HEK293 (cell line): ENCODE results near the gene SCNN1G.

Experiments used
- CTCF ChIA-PET: fragments of 350-600 bp; formaldehyde crosslinking; extraction: SDS; loops from one replicate; lab custom pipeline; 2021; ENCODE audit warnings: antibody characterized with exemption; lab: Yijun Ruan, JAX
- POLR2A ChIA-PET: fragments of 300-600 bp; formaldehyde crosslinking; extraction: SDS; loops from one replicate; lab custom pipeline; 2020; ENCODE audit warnings: antibody characterized with exemption, inconsistent platforms; lab: Yijun Ruan, JAX
- H3K27ac ChIP-seq: fragments of 200-500 bp; sonication (Bioruptor generic); 2 replicates; pipeline ENCODE4 v1.5.1; 2014; ENCODE audit warnings: low read depth, low read length, control low read depth, inconsistent platforms; ENCODE audit errors: extremely low read depth
- H3K36me3 ChIP-seq, 2 experiments: fragments of 200-500 bp in 1 of 2; sonication (Bioruptor generic) in 1 of 2; 1 replicate in 1 of 2; 2 replicates in 1 of 2; pipeline ENCODE4 v1.5.1; 2014 to 2017; ENCODE audit warnings: inconsistent platforms in 2 of 2, low read length in 2 of 2; ENCODE audit not compliant: control insufficient read depth in 2 of 2, insufficient read depth in 1 of 2
- H3K4me1 ChIP-seq: fragments of 200-500 bp; sonication (Bioruptor generic); 2 replicates; pipeline ENCODE4 v1.5.1; 2014; ENCODE audit warnings: mild to moderate bottlenecking, low read length, inconsistent platforms; ENCODE audit not compliant: control insufficient read depth, insufficient read depth
- H3K4me3 ChIP-seq: 2 replicates; pipeline ENCODE4 v1.5.1; 2011; ENCODE audit warnings: low read depth, mild to moderate bottlenecking, control low read depth, low read length, moderate library complexity
- H3K9me3 ChIP-seq: fragments of 200-500 bp; sonication (Bioruptor generic); 2 replicates; pipeline ENCODE4 v1.5.1; 2014; ENCODE audit warnings: low read depth, low read length, inconsistent platforms; ENCODE audit not compliant: control insufficient read depth, insufficient read depth
- HOXA7 ChIP-seq: sonication (generic); formaldehyde crosslinking; IDR thresholded peaks from 2 replicates; pipeline ENCODE4 v1.8.1; 2022; ENCODE audit warnings: missing genetic modification reagents, borderline replicate concordance
- KLF7 ChIP-seq: fragments of 450-650 bp; formaldehyde crosslinking; IDR thresholded peaks from 2 replicates; pipeline ENCODE4 v1.5.1; 2016; ENCODE audit warnings: missing biosample characterization, missing genetic modification characterization, borderline replicate concordance
- ZEB2 ChIP-seq: fragments of 450-650 bp; formaldehyde crosslinking; IDR thresholded peaks from 2 replicates; pipeline ENCODE4 v1.5.1; 2016; ENCODE audit warnings: missing biosample characterization, missing genetic modification characterization
- ZFP41 ChIP-seq: fragments of 450-650 bp; formaldehyde crosslinking; IDR thresholded peaks from 2 replicates; pipeline ENCODE4 v1.5.1; 2016; ENCODE audit warnings: missing biosample characterization, missing genetic modification characterization, borderline replicate concordance
- ZNF112 ChIP-seq: fragments of 450-650 bp; formaldehyde crosslinking; IDR thresholded peaks from 2 replicates; pipeline ENCODE4 v1.5.0; 2017; ENCODE audit warnings: missing biosample characterization, missing genetic modification characterization
- ZNF133 ChIP-seq: fragments of 450-650 bp; formaldehyde crosslinking; IDR thresholded peaks from 2 replicates; pipeline ENCODE4 v1.5.1; 2016; ENCODE audit warnings: missing biosample characterization, missing genetic modification characterization
- ZNF223 ChIP-seq: fragments of 450-650 bp; formaldehyde crosslinking; IDR thresholded peaks from 2 replicates; pipeline ENCODE4 v1.5.1; 2016; ENCODE audit warnings: missing biosample characterization, missing genetic modification characterization
- ZNF335 ChIP-seq: fragments of 450-650 bp; formaldehyde crosslinking; conservative IDR thresholded peaks from 2 replicates; pipeline ENCODE4 v1.5.1; 2016; ENCODE audit warnings: missing biosample characterization, missing genetic modification characterization
- ZNF654 ChIP-seq: fragments of 450-650 bp; formaldehyde crosslinking; IDR thresholded peaks from 2 replicates; pipeline ENCODE4 v1.5.1; 2016; ENCODE audit warnings: low read depth, missing biosample characterization, missing genetic modification characterization
- ZNF658 ChIP-seq: fragments of 450-650 bp; formaldehyde crosslinking; IDR thresholded peaks from 2 replicates; pipeline ENCODE4; 2016; ENCODE audit warnings: missing biosample characterization, missing genetic modification characterization
- ZNF670 ChIP-seq: fragments of 450-650 bp; formaldehyde crosslinking; IDR thresholded peaks from 2 replicates; pipeline ENCODE4 v1.5.1; 2016; ENCODE audit warnings: missing biosample characterization, missing genetic modification characterization, low read depth
- ZNF747 ChIP-seq: fragments of 450-650 bp; formaldehyde crosslinking; IDR thresholded peaks from 2 replicates; pipeline ENCODE4 v1.5.1; 2016; ENCODE audit warnings: missing biosample characterization, missing genetic modification characterization
- ZNF830 ChIP-seq: fragments of 450-650 bp; IDR thresholded peaks from 2 replicates; pipeline ENCODE4 v1.5.0; 2018; ENCODE audit warnings: missing biosample characterization, missing genetic modification characterization, low read depth, mild to moderate bottlenecking, moderate library complexity
- TF ChIP-seq, protein P1 (sequence below): fragments of 450-650 bp; formaldehyde crosslinking; IDR thresholded peaks from 2 replicates; pipeline ENCODE4 v1.5.1; 2016; ENCODE audit warnings: missing biosample characterization, missing genetic modification characterization
- TF ChIP-seq, protein P2 (sequence below): fragments of 450-650 bp; formaldehyde crosslinking; IDR thresholded peaks from 2 replicates; pipeline ENCODE4 v1.5.1; 2017; ENCODE audit warnings: missing biosample characterization, mild to moderate bottlenecking, missing genetic modification characterization, moderate library complexity
- TF ChIP-seq, protein P3 (sequence below): fragments of 450-650 bp; formaldehyde crosslinking; IDR thresholded peaks from 2 replicates; pipeline ENCODE4 v1.5.1; 2016; ENCODE audit warnings: missing biosample characterization, missing genetic modification characterization
- TF ChIP-seq, protein P4 (sequence below): fragments of 450-650 bp; formaldehyde crosslinking; IDR thresholded peaks from 2 replicates; pipeline ENCODE4 v1.5.1; 2016; ENCODE audit warnings: missing biosample characterization, missing genetic modification characterization, borderline replicate concordance
- TF ChIP-seq, protein P5 (sequence below): fragments of 450-650 bp; formaldehyde crosslinking; IDR thresholded peaks from 2 replicates; pipeline ENCODE4 v1.5.1; 2016; ENCODE audit warnings: missing biosample characterization, missing genetic modification characterization
- TF ChIP-seq, protein P6 (sequence below): fragments of 450-650 bp; formaldehyde crosslinking; IDR thresholded peaks from 2 replicates; pipeline ENCODE4 v1.5.1; 2016; ENCODE audit warnings: missing biosample characterization, missing genetic modification characterization

The SCNN1G gene

DNA sequence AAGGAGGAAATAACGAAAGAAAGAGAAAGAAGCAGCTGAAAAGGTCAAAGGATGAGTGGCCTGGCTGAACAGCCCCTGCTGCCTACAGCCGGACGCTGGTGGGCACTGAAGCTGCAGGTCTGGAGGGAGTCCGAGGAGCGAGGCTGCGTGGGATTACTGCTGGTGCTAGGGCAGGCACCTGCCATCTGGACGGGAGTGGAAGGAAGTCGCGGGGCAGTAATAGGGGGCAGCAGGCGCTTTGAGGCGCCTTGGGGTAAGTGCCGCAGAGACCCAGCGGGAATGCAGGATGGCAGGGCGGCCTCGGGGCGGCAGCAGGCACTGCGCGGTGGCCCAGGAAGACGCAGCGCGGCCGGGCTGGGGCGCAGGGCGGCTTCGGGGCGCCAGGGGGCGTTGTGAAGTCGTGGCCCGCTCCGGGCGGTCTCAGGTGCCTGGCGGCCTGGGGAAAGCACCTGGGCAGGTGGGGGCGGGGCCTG is 303 bp upstream of the SCNN1G start:
- no peak overlapping the region for H3K27ac ChIP-seq
- H3K4me3 ChIP-seq = peak overlapping the region; percentile 40
- 0 out of 2 replicates have a peak, but pooled peaks cover 2% of the 10 kb centered on the region for H3K4me1 ChIP-seq
- no peaks in the 10 kb centered on the region for H3K36me3 ChIP-seq
- POLR2A ChIA-PET = no interaction called here
- CTCF ChIA-PET = interaction anchor here (0.6 to 8.8 kb wide), 10 partner anchors 12 to 393 kb away, joined by 3 to 174 read pairs (median 3); no protein-coding TSS in a partner anchor
- H3K9me3 ChIP-seq = no peaks in the 10 kb centered on the region
- TF ChIP-seq, protein P1, sequence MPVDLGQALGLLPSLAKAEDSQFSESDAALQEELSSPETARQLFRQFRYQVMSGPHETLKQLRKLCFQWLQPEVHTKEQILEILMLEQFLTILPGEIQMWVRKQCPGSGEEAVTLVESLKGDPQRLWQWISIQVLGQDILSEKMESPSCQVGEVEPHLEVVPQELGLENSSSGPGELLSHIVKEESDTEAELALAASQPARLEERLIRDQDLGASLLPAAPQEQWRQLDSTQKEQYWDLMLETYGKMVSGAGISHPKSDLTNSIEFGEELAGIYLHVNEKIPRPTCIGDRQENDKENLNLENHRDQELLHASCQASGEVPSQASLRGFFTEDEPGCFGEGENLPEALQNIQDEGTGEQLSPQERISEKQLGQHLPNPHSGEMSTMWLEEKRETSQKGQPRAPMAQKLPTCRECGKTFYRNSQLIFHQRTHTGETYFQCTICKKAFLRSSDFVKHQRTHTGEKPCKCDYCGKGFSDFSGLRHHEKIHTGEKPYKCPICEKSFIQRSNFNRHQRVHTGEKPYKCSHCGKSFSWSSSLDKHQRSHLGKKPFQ (tag by site-specific recombination) = no peak
- TF ChIP-seq, protein P2, sequence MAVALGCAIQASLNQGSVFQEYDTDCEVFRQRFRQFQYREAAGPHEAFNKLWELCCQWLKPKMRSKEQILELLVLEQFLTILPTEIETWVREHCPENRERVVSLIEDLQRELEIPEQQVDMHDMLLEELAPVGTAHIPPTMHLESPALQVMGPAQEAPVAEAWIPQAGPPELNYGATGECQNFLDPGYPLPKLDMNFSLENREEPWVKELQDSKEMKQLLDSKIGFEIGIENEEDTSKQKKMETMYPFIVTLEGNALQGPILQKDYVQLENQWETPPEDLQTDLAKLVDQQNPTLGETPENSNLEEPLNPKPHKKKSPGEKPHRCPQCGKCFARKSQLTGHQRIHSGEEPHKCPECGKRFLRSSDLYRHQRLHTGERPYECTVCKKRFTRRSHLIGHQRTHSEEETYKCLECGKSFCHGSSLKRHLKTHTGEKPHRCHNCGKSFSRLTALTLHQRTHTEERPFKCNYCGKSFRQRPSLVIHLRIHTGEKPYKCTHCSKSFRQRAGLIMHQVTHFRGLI (tag by site-specific recombination) = no peak
- TF ChIP-seq ZNF112 = no peak
- TF ChIP-seq KLF7 (tag by site-specific recombination) = no peak
- TF ChIP-seq, protein P3, sequence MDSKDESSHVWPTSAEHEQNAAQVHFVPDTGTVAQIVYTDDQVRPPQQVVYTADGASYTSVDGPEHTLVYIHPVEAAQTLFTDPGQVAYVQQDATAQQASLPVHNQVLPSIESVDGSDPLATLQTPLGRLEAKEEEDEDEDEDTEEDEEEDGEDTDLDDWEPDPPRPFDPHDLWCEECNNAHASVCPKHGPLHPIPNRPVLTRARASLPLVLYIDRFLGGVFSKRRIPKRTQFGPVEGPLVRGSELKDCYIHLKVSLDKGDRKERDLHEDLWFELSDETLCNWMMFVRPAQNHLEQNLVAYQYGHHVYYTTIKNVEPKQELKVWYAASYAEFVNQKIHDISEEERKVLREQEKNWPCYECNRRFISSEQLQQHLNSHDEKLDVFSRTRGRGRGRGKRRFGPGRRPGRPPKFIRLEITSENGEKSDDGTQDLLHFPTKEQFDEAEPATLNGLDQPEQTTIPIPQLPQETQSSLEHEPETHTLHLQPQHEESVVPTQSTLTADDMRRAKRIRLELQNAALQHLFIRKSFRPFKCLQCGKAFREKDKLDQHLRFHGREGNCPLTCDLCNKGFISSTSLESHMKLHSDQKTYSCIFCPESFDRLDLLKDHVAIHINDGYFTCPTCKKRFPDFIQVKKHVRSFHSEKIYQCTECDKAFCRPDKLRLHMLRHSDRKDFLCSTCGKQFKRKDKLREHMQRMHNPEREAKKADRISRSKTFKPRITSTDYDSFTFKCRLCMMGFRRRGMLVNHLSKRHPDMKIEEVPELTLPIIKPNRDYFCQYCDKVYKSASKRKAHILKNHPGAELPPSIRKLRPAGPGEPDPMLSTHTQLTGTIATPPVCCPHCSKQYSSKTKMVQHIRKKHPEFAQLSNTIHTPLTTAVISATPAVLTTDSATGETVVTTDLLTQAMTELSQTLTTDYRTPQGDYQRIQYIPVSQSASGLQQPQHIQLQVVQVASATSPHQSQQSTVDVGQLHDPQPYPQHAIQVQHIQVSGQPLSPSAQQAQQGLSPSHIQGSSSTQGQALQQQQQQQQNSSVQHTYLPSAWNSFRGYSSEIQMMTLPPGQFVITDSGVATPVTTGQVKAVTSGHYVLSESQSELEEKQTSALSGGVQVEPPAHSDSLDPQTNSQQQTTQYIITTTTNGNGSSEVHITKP (tag by site-specific recombination) = no peak
- TF ChIP-seq ZNF670 (tag by site-specific recombination) = no peak
- TF ChIP-seq, protein P4, sequence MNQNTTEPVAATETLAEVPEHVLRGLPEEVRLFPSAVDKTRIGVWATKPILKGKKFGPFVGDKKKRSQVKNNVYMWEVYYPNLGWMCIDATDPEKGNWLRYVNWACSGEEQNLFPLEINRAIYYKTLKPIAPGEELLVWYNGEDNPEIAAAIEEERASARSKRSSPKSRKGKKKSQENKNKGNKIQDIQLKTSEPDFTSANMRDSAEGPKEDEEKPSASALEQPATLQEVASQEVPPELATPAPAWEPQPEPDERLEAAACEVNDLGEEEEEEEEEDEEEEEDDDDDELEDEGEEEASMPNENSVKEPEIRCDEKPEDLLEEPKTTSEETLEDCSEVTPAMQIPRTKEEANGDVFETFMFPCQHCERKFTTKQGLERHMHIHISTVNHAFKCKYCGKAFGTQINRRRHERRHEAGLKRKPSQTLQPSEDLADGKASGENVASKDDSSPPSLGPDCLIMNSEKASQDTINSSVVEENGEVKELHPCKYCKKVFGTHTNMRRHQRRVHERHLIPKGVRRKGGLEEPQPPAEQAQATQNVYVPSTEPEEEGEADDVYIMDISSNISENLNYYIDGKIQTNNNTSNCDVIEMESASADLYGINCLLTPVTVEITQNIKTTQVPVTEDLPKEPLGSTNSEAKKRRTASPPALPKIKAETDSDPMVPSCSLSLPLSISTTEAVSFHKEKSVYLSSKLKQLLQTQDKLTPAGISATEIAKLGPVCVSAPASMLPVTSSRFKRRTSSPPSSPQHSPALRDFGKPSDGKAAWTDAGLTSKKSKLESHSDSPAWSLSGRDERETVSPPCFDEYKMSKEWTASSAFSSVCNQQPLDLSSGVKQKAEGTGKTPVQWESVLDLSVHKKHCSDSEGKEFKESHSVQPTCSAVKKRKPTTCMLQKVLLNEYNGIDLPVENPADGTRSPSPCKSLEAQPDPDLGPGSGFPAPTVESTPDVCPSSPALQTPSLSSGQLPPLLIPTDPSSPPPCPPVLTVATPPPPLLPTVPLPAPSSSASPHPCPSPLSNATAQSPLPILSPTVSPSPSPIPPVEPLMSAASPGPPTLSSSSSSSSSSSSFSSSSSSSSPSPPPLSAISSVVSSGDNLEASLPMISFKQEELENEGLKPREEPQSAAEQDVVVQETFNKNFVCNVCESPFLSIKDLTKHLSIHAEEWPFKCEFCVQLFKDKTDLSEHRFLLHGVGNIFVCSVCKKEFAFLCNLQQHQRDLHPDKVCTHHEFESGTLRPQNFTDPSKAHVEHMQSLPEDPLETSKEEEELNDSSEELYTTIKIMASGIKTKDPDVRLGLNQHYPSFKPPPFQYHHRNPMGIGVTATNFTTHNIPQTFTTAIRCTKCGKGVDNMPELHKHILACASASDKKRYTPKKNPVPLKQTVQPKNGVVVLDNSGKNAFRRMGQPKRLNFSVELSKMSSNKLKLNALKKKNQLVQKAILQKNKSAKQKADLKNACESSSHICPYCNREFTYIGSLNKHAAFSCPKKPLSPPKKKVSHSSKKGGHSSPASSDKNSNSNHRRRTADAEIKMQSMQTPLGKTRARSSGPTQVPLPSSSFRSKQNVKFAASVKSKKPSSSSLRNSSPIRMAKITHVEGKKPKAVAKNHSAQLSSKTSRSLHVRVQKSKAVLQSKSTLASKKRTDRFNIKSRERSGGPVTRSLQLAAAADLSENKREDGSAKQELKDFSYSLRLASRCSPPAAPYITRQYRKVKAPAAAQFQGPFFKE (tag by site-specific recombination) = no peak
- no peak for TF ChIP-seq ZNF223 (tag by site-specific recombination)
- TF ChIP-seq ZNF335 (tag by site-specific recombination) = peak; percentile 57
- no peak for TF ChIP-seq HOXA7 (CRISPR knock-in tag)
- peak; percentile 22; the same call in 1 of the 2 replicates for TF ChIP-seq ZNF654
- TF ChIP-seq ZNF133 (tag by site-specific recombination) = no peak
- no peak for TF ChIP-seq ZFP41 (tag by site-specific recombination)
- TF ChIP-seq ZNF658 (tag by site-specific recombination) = no peak
- TF ChIP-seq, protein P5, sequence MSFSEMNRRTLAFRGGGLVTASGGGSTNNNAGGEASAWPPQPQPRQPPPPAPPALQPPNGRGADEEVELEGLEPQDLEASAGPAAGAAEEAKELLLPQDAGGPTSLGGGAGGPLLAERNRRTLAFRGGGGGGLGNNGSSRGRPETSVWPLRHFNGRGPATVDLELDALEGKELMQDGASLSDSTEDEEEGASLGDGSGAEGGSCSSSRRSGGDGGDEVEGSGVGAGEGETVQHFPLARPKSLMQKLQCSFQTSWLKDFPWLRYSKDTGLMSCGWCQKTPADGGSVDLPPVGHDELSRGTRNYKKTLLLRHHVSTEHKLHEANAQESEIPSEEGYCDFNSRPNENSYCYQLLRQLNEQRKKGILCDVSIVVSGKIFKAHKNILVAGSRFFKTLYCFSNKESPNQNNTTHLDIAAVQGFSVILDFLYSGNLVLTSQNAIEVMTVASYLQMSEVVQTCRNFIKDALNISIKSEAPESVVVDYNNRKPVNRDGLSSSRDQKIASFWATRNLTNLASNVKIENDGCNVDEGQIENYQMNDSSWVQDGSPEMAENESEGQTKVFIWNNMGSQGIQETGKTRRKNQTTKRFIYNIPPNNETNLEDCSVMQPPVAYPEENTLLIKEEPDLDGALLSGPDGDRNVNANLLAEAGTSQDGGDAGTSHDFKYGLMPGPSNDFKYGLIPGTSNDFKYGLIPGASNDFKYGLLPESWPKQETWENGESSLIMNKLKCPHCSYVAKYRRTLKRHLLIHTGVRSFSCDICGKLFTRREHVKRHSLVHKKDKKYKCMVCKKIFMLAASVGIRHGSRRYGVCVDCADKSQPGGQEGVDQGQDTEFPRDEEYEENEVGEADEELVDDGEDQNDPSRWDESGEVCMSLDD (tag by site-specific recombination) = no peak
- no peak for TF ChIP-seq ZNF747 (tag by site-specific recombination)
- TF ChIP-seq ZEB2 (tag by site-specific recombination) = no peak
- TF ChIP-seq, protein P6, sequence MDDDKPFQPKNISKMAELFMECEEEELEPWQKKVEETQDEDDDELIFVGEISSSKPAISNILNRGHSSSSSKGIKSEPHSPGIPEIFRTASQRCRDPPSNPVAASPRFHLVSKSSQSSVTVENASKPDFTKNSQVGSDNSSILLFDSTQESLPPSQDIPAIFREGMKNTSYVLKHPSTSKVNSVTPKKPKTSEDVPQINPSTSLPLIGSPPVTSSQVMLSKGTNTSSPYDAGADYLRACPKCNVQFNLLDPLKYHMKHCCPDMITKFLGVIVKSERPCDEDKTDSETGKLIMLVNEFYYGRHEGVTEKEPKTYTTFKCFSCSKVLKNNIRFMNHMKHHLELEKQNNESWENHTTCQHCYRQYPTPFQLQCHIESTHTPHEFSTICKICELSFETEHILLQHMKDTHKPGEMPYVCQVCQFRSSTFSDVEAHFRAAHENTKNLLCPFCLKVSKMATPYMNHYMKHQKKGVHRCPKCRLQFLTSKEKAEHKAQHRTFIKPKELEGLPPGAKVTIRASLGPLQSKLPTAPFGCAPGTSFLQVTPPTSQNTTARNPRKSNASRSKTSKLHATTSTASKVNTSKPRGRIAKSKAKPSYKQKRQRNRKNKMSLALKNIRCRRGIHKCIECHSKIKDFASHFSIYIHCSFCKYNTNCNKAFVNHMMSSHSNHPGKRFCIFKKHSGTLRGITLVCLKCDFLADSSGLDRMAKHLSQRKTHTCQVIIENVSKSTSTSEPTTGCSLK (tag by site-specific recombination) = no peak
- TF ChIP-seq ZNF830 (tag by site-specific recombination) = no peak
